ENCODE data around the gene HSPA1B.
"Not testable (repeated sequence)": the region's sequence is repeated elsewhere in the genome, so short reads cannot be mapped to it uniquely, and the experiment has no call there.

DNA sequence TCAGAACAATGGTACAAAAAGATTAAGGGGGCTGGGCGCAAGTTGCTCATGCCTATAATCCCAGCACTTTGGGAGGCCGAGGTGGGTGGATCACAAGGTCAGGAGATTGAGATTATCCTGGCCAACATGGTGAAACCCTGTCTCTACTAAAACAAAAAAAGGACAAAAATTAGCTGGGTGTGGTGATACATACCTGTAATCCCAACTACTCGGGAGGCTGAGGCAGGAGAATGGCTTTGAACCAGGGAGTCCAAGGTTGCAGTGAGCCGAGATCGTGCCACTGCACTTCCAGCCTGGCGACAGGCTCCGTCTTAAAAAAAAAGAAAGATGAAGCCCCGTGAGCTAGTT, 12.2 kb downstream of the HSPA1B start:
- TF ChIP-seq, protein P1, sequence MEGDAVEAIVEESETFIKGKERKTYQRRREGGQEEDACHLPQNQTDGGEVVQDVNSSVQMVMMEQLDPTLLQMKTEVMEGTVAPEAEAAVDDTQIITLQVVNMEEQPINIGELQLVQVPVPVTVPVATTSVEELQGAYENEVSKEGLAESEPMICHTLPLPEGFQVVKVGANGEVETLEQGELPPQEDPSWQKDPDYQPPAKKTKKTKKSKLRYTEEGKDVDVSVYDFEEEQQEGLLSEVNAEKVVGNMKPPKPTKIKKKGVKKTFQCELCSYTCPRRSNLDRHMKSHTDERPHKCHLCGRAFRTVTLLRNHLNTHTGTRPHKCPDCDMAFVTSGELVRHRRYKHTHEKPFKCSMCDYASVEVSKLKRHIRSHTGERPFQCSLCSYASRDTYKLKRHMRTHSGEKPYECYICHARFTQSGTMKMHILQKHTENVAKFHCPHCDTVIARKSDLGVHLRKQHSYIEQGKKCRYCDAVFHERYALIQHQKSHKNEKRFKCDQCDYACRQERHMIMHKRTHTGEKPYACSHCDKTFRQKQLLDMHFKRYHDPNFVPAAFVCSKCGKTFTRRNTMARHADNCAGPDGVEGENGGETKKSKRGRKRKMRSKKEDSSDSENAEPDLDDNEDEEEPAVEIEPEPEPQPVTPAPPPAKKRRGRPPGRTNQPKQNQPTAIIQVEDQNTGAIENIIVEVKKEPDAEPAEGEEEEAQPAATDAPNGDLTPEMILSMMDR (IDR thresholded peaks at IDR 0.05) = not testable (repeated sequence)
- not testable (repeated sequence) for TF ChIP-seq ZFX (IDR thresholded peaks at IDR 0.05; ENCODE audit: borderline replicate concordance)

Data from 22Rv1 (cell line).